Fibroblast of mammary gland (primary cell): ENCODE measurements around the gene NFIC.
"Not testable (repeated sequence)": the region's sequence is repeated elsewhere in the genome, so short reads cannot be mapped to it uniquely, and the experiment has no call there.

Experiments used
- DNase-seq: peaks from one replicate; pipeline ENCODE4 v3.0.0-alpha.2; 2010; ENCODE audit warnings: low read depth
- H3K4me3 ChIP-seq: 2 replicates; pipeline ENCODE4 v1.5.1; 2011; ENCODE audit warnings: low read depth, mild to moderate bottlenecking, low read length, moderate library complexity; ENCODE audit not compliant: control insufficient read depth
- CTCF ChIP-seq: conservative IDR thresholded peaks from 2 replicates; pipeline ENCODE4 v1.5.1; 2011; ENCODE audit warnings: low read depth, low read length, inconsistent platforms; ENCODE audit not compliant: control insufficient read depth, insufficient read depth

NFIC gene

GRCh38 chr19:3505598-3506383, 139.4 kb downstream of the NFIC start, which contains the start of gene FZR1:
TSS of gene FZR1 (plus strand) at chr19:3506311. CDS start at chr19:3522990, 16,679 bp downstream.
- DNase-seq = peak; percentile 98
- no peak for TF ChIP-seq CTCF
- peak within 1 kb of the TSS; percentile 79 for H3K4me3 ChIP-seq

- TF ChIP-seq CTCF = no peak
- no peak for DNase-seq
- peak overlapping the region; percentile 77 for H3K4me3 ChIP-seq
Measured at GRCh38 chr19:3506384-3507340, 140.3 kb downstream of the NFIC start.

- TF ChIP-seq CTCF = no peak
- no peak for DNase-seq
- H3K4me3 ChIP-seq = peak overlapping the region; percentile 77
Measured at GRCh38 chr19:3507371-3508120, 141.2 kb downstream of the NFIC start.

- H3K4me3 ChIP-seq = not testable (repeated sequence)
Measured at GRCh38 chr19:3508121-3508661, 141.8 kb downstream of the NFIC start.

GRCh38 chr19:3508771-3509535, 142.6 kb downstream of the NFIC start:
- no peak for DNase-seq
- H3K4me3 ChIP-seq = no peak overlapping the region
- no peak for TF ChIP-seq CTCF

More at GRCh38 chr19:3508121-3508661, 141.8 kb downstream of the NFIC start:
- DNase-seq = not testable (repeated sequence)

GRCh38 chr19:3509566-3509989, 143.2 kb downstream of the NFIC start:
- no peak overlapping the region for H3K4me3 ChIP-seq
- TF ChIP-seq CTCF = no peak
- peak; percentile 72 for DNase-seq
